NCI-H2227 treated with DMSO at 0.1 percent for 48 hours (cell line): ENCODE data around the gene PGS1.

Experiments used
- DNase-seq: peaks from one replicate; lab custom pipeline; 2025; lab: John Stamatoyannopoulos, UW

The PGS1 gene

GRCh38 chr17:78387977-78388941 lies 9.8 kb downstream of the PGS1 start:
- DNase-seq = no peak

- no peak for DNase-seq
These were observed 12.0 kb downstream of the PGS1 start for GRCh38 chr17:78390241-78391050.

- DNase-seq = no peak
These were observed 12.6 kb downstream of the PGS1 start for GRCh38 chr17:78391051-78391431.

GRCh38 chr17:78391843-78392242 lies 13.4 kb downstream of the PGS1 start:
- DNase-seq = no peak

- DNase-seq = no peak
These were observed 13.8 kb downstream of the PGS1 start for GRCh38 chr17:78392295-78392694.

- no peak for DNase-seq
These were observed 15.1 kb downstream of the PGS1 start for GRCh38 chr17:78393575-78393974.

GRCh38 chr17:78394209-78394608 lies 15.8 kb downstream of the PGS1 start:
- no peak for DNase-seq

- no peak for DNase-seq
These were observed 16.7 kb downstream of the PGS1 start for GRCh38 chr17:78395155-78395554.

GRCh38 chr17:78396441-78397337 lies 18.2 kb downstream of the PGS1 start:
- DNase-seq = no peak

GRCh38 chr17:78397681-78398101 lies 19.2 kb downstream of the PGS1 start:
- no peak for DNase-seq

GRCh38 chr17:78398390-78398789 lies 19.9 kb downstream of the PGS1 start:
- no peak for DNase-seq

GRCh38 chr17:78399028-78399692 lies 20.7 kb downstream of the PGS1 start:
- no peak for DNase-seq

- DNase-seq = no peak
These were observed 21.3 kb downstream of the PGS1 start for GRCh38 chr17:78399693-78400144.

- DNase-seq = no peak
These were observed 22.3 kb downstream of the PGS1 start for GRCh38 chr17:78400581-78401240.

GRCh38 chr17:78401246-78401645 lies 22.8 kb downstream of the PGS1 start:
- no peak for DNase-seq

GRCh38 chr17:78401891-78402290 lies 23.4 kb downstream of the PGS1 start:
- DNase-seq = no peak

- DNase-seq = no peak
These were observed 25.4 kb downstream of the PGS1 start for GRCh38 chr17:78403822-78404221.

- no peak for DNase-seq
These were observed 27.9 kb downstream of the PGS1 start for GRCh38 chr17:78406396-78406795.

GRCh38 chr17:78406920-78407319 lies 28.5 kb downstream of the PGS1 start:
- no peak for DNase-seq

- DNase-seq = no peak
These were observed 29.0 kb downstream of the PGS1 start for GRCh38 chr17:78407387-78408000.
